CD4-positive, alpha-beta T cell treated with Interferon alpha-2 for 1 hour (primary cell): Measurements from ENCODE around the gene RABGAP1L.
"Not testable (repeated sequence)": the region's sequence is repeated elsewhere in the genome, so short reads cannot be mapped to it uniquely, and the experiment has no call there.

Experiments
- DNase-seq, 2 donors: peaks; one replicate each; pipeline ENCODE4 v3.0.0-alpha.2; 2020 to 2022

The RABGAP1L gene

DNA sequence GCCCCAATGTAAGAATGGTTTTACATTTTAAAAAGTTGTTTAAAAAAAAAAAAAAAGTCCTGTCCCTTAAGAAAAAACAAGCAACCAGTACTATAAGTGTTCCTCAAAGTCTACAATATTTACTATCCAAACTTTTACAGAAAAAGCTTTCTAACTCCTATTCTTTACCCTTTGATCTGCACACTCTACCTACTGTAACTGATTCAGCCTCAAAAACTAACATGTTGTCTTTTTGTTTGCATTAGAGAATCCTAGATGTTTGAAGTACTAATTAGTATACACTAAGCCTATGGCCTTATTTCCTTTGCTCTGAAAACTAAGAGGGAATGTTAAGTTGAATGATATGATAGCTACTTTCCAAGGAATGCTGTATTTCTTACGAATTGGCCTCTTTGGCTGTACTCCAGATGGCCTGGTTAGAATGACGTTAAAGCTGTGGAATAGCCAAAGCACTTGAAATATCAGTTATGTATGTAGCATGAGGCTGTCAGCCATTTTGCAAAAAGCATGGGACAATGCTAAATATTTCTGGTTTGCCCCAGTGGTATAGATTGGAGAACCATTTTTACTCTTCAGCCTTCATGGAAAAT, 523.2 kb downstream of the RABGAP1L start:
- no peak for DNase-seq

DNA sequence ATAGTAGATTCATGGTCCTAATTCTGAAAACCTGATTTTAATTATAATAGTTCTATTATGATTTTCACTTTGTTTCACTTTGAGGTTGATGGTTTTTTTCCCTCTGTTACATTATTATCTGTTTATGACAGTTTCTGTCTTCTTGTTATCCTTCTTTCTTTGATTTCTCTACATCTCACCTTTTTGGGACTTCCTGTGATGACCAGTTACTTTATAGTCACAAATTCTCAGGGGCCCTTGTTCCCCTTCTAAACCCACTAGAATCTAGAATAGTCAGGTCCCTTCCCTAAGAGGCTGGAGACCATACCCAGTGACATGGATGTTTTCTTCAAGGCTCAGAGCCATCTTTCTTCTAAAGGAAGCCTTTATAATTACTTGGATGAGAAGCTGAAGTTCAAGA, 526.9 kb downstream of the RABGAP1L start:
- DNase-seq, result no peak

DNA sequence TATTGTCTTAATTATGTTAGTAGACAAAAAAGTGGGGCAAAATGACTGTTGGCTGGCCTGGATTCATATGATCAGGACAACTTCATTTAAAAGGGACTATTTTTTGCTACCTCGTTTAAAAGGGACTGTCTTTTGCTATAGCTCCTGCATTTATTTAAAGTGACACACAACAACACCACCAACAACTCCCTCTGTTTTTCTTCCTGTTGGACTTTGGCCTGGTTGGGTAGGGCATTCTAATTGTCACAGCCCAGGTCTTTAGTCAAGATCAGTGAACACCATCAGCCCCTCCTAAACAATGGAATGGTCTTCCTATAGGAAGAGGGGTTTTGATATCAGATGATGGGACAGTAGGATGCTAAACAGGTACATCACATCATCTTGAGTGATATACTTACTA, 530.2 kb downstream of the RABGAP1L start:
- no peak for DNase-seq

DNA sequence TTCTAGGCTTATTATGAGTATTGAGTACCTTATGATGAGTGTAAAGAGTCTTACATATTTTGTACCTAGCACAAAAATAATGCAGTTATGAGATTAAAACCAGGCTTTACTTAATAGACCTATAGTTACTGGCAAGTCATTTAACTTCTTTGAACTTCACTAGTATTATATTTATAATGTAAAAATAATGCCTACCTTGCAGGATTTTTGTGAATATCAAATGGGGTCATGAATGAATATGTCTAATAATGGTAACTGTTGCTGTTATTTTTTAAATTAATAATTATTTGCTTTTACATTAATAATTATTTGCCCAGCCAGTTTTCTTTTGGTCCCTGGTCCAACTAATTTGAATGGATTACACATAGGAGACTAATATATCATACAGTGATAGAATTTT, 530.9 kb downstream of the RABGAP1L start:
- no peak for DNase-seq

DNA sequence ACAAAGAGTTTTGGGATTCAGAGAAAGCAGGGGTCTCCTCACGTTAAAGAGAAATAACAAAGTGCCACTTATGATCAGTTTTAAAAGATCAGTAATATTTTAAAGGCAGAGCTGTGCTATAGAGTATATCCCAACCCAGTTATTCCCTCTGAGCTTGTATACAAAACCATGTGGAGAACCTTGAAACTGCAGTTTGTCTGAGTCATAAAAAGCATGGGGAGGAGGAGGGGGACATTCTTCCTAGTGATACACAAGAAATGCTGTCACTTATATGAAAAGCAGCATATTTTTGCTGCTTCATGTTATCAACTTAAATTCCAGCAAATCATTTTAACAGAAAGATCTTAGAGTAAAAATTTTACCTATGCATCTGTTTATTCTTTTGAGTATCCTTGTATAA, 533.0 kb downstream of the RABGAP1L start:
- DNase-seq, result no peak

DNA sequence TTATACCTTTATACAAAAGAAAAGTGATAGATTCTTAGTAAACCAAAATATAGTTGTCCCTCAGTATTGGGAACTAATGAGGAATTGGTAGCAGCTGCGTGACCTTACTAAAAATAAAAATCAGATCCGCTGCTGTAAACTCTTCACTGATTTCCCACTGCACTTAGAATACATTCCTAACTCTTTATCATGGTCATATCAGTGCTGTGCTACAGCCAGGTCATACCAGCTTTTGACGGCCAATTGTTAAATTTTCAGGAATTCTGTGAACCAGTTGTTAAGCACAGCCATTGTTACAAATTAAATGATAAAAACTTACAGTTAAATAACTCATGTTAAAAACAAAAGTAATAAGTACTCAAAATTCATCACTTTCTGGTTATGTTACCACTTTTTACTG, 533.8 kb downstream of the RABGAP1L start:
- DNase-seq, result no peak

DNA sequence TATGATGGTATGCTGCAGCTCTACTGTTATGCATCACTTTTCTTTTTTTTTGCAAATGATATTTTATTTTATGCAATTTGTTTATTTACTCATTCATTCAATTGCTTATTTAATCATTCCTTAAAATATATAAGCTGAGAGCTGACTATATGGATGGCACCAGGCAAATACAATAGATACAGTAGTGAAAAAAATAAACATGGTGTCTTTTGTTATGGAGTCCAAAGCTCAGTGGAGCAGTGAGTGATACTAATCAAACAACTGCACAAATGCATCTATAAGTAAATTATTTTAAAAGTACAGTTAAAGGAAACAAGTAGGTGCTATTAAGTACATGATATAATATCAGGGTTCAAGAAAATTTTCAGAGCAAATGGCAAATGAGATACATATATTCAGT, 534.2 kb downstream of the RABGAP1L start:
- DNase-seq, result not testable (repeated sequence)

DNA sequence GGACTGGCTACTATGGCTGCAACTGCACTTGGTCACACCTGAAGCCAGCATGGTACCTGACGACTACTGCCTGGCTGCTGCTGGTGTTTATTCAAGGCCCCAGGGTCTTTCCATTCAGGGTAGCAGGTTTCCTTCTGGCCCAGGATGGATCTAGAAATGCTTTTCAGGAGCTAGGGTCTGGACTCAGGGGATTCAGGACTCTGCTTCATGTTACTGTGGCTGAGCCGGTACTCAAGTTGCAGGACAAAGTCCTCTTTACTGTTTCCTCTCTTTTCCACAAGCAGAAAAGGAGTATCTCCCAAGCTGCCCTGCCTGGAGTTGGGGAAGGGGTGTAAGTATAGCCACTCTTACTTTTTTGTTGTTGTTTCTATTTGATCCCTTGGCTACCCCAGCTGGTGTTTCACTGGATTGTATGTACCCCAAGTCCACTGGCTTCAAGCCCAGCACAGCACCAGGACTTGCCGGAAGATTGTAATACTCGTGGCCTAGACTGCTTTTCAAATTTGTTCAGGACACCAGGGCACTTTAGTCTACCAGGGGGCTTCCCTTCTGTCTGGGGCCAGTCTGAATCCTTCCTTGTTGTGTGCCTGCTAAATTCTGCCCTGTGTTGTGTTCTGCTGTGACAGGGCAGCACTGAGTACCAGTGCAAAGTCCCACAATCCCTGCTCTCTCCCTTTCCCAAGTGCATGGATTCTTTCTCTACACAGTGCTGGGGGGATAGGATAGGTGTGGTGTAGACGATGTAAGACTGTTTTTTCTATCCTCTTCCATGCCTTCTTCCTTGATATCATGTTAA, 536.9 kb downstream of the RABGAP1L start:
- no peak for DNase-seq

DNA sequence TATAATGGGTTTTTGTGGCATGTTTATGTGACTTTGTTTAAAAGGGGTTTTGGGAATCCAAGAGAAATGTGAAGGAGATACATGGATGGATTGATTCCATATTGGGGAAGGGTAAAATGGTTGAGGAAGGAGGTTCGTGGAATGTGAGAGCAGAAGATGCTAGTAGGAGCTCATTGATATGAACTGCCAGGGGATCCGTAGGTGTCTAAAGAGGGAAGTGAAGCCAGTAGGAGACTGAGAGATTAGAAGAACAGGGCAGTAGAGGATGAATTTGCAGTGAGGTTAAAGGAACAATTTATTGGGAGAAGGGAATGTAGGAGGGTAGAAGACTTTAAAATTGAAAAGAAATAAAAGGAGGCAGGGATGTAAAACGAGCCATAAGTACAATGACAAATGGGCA, 541.0 kb downstream of the RABGAP1L start:
- DNase-seq, result no peak

DNA sequence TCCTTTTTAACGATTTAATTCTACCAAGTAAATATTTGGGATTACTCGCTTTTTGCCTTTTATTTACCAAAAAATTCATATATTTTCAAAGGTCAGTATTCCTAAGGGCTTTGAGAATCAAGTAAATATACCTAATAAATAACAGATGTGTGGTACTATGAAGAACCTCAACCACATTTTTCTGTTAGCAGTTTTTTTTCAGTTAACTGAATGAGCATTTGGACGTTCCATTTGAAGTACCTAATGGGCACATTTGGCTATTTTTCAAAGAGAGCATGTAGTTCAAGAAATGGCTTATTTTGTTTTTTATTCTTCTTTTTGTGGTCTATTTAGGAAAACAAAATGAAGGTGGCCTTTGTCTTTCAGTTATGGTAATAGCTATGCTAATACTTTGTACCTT, 541.5 kb downstream of the RABGAP1L start:
- no peak for DNase-seq

DNA sequence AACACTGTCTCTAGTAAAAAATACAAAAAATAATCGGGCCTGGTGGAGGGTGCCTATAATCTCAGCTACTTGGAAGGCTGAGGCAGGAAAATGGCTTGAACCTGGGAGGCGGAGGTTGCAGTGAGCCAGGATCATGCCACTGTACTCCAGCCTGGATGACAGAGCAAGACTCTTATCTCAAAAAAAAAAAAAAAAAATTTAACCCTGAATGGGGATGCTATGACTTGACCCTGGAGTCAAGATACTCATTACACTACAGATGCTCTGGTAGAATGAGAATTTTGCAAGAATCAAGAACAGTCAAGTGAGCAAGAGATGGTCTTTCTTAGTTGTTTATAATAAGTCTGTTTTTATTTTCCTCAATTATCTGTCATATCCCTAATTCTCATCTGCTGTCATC, 542.2 kb downstream of the RABGAP1L start:
- DNase-seq, result no peak

DNA sequence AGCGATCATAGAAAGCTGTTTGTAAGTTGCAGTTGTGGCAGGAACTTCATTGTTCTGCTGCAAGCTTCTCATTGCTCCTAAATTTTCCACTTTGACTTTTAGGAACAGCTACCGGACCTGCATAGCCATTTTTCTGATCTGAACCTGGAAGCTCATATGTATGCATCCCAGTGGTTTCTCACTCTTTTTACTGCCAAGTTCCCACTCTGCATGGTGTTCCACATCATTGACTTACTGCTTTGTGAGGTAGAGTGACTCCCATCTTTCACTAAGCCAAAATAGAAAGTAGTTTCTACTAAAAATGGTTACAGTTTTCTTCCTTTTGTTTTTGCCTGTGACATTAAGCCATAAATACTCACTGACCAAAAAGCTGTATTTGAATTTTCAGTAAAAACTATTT, 542.7 kb downstream of the RABGAP1L start:
- DNase-seq, result no peak

DNA sequence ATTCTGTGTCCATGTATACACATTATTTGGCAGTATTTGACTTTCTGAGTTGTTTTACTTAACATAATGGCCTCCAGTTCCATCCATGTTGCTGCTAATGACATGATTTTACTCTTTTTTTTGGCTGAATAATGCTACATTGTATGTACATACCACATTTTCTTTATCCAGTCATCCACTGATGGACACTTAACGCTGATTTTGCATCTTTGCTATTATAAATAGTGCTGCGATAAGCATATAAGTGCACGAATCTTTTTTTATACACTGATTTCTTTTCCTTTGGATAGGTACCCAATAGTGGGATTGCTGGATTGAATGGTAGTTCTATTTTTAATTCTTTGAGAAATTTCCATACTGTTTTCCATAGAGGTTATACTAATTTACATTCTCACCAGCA, 544.0 kb downstream of the RABGAP1L start:
- no peak for DNase-seq

DNA sequence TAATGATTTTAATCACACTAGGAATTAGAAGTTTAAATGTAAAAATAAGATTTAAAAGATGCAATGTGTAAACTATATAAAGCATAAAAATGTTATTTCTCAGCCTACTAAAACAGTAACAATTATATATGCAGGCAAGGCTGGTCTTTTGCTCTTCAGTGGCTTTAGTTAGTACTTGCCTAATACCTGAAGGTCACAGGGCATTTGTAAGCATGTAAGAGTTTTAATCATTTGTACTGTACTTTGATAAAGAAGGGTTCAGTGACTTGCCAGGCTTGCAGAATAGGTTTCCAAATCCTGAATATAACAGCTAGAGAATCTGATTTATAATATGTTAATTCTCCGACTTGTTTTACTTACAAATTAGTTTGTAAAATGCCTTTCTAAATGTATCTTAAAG, 545.0 kb downstream of the RABGAP1L start:
- no peak for DNase-seq

DNA sequence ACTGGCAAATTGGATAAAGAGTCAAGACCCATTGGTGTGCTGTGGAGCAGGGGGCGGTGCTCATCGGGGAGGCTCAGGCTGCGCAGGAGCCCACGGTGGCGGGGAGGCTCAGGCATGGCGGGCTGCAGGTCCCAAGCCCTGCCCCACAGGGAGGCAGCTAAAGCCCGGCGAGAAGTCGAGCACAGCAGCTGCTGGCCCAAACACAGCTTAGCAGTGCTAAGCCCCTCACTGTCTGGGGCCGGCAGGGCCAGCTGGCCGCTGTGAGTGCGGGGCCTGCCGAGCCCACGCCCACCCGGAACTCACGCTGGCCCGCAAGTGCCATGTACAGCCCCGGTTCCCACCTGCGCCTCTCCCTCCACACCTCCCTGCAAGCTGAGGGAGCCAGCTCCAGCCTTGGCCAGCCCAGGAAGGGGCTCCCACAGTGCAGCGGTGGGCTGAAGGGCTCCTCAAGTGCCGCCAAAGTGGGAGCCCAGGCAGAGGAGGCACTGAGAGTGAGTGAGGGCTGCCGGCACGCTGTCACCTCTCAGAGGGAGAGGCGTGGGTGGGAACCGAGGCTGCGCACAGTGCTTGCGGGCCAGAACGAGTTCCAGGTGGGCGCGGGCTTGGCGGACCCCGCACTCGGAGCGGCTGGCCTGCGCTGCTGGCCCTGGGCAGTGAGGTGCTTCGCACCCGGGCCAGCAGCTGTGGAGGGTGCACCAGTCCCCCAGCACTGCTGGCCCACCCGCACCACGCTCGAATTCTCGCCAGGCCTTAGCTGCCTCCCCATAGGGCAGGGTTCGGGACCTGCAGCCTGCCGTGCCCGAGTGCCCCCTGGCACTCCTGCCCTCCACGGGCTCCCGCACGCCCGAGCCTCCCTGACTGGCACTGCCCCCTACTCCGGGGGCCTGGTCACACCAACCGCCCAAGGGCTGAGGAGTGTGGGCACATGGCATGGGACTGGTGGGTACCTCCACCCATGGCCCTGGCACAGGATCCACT, 551.8 kb downstream of the RABGAP1L start:
- no peak for DNase-seq

DNA sequence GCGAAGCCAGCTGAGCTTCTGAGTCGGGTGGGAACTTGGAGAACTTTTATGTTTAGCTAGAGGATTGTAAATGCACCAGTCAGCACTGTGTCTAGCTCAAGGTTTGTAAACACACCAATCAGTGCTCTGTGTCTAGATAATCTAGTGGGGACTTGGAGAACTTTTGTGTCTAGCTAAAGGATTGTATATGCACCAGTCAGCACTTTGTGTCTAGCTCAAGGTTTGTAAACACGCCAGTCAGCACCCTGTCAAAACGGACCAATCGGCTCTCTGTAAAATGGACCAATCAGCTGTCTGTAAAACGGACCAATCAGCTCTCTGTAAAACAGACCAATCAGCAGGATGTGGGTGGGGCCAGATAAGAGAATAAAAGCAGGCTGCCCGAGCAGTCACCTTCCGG, 552.5 kb downstream of the RABGAP1L start:
- not testable (repeated sequence) for DNase-seq

DNA sequence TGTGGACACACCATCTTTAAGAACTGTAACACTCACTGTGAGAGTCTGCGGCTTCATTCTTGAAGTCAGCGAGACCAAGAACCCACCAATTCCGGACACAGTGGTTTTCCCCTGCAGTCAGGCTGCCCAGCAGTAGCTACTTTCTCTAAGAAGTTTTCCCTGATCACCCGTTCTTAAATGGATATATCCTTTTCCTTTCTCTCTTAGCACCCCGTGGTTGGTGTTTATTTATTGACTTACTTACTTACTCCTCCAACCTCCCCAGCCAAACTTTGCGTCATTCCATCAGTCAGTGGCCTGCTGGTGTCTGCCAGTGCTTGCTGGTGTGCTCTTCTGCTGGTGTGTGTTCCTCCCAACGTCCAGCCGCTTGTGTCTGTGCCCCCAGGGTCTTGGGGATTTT, 553.2 kb downstream of the RABGAP1L start:
- no peak for DNase-seq

DNA sequence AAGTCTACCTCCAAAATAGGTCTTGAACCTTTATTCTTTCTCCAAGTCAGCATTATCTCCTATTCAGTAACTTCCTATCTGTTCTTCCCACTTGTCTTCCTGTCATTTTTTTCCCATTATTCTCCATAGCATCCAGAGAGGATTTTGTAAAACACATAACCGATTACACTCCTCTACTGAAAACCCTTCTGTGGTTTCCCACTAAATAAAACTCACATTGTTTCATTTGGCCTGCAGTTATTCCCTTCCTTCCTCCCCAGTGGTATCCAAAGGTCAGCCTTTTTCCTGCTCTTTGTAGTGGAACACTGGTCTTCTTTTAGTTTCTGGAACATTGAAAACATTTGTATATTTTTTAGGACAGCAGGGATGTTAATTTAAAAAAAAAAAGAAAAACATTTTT, 554.5 kb downstream of the RABGAP1L start:
- no peak for DNase-seq

DNA sequence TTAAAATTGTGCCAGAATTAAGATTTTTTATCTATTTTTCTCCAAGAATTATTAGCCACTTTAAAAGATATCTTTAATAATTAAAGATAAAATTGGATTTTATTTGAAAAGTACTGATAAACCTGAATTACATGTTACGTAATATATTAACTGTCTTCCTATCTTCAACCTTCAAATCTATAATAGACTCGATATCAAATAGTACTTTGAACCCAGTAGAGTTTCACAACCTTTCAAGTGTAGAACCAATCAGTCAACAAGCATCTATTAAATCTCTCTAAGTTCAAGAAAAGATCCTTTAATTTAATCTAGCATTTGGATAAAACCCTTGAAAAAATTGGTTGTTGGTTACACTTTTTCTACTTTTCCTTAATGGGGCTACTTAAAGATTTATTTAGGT, 559.9 kb downstream of the RABGAP1L start:
- no peak for DNase-seq

DNA sequence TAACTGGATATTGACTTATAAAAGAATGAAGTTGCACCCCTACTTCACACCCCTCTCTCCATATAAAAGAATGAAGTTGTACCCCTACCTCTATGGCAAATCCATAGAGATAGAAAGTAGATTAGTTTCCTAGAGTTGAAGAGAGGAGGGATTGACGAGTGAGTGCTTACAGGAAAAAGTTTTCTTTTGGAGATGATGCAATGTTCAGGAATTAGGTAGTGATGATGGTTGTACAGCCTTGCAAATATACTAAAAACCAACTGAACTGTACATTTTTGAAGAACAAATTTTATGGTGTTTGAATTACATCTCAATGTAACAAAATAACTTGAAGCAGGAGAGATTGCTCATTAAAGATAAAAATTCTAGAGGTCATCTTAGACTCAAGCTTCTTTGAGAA, 561.3 kb downstream of the RABGAP1L start:
- no peak for DNase-seq

DNA sequence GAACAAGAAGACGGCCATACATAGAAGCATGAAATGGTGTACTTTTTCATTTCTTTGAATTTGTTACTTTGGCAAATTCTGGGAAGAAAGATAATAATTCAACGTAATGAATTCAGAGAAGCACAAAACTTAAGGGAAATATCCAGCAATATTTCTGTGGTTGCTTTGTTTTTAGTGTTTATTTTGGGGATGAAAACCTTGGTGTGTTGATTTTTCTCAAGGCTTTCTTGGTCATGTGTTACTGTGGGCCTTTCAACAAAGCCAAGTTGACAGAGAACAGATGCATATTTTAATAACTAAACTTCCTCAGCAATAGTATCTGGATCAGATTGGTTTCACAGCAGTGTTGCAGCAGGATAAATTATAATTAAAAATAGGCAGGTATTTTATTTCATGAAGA, 561.9 kb downstream of the RABGAP1L start:
- DNase-seq, result no peak

DNA sequence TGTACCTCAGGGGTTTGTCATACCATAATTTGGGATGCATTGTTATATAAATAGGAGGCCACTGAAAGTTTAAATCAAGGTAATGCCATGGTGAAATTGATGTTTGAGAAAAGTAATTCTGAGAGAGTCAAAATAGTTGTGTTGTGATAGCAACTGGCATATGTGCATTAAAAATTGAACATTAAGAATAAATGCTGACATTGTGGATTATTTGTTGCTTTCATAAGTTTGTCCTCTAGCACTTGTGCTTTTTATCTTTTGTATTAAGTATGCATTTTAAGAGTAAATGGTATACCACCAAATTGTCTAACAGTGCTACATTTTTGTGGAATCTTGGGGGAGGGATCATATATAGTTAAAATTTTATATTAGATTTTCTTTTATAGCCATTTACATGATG, 564.5 kb downstream of the RABGAP1L start:
- no peak for DNase-seq

DNA sequence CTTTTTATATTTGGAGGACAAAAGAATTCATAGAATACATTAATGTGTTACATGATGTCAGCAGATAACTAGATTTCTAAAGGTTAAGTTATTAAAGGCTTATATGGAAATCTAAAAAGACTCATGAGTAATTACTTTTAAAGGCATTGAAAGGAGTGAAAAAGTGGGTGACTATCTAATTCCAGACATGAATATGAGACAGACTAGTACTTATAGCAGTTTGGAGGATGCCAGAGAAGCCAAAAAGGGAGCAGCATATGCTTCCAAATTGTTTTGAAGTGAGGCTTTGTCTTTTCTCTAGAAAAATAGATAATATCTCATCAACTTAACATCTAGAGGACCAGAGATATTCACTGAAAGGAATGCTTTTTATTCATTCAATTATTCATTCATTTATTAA, 564.9 kb downstream of the RABGAP1L start:
- DNase-seq, result no peak
